Neural cell (in vitro differentiated cells): ENCODE data around the gene RNPEPL1. TPM values are rescaled to one million over a fixed set of nuclear protein-coding genes. Genes with fewer than 3 reads are reported as not detected.

ENCODE experiments used
- H2AFZ ChIP-seq: fragments of 200-600, 300-800 bp; sonication (generic), shearing (Covaris generic); 2 replicates; pipeline ENCODE4 v1.6.0; 2014; ENCODE audit warnings: low read depth, mild to moderate bottlenecking, antibody characterized with exemption, low read length, moderate library complexity
- H3F3A ChIP-seq: fragments of 200-600 bp; shearing (Covaris generic); 2 replicates; pipeline ENCODE4 v1.6.1; 2016; ENCODE audit warnings: mild to moderate bottlenecking, moderate library complexity, mixed read lengths, antibody characterized with exemption, low read length; ENCODE audit not compliant: insufficient read depth, poor library complexity, severe bottlenecking
- H3K27ac ChIP-seq: fragments of 200-600, 300-800 bp; sonication (generic), shearing (Covaris generic); 2 replicates; pipeline ENCODE4 v1.5.1; 2014; ENCODE audit warnings: mild to moderate bottlenecking, low read length, moderate library complexity
- H3K27me3 ChIP-seq: fragments of 300-800, 200-600 bp; sonication (generic), shearing (Covaris generic); 2 replicates; pipeline ENCODE4 v1.6.0; 2014; ENCODE audit warnings: mild to moderate bottlenecking, low read depth, low read length, moderate library complexity; ENCODE audit not compliant: insufficient read depth
- H3K36me3 ChIP-seq: fragments of 300-800, 200-600 bp; sonication (generic), shearing (Covaris generic); 2 replicates; pipeline ENCODE4 v1.5.1; 2014; ENCODE audit warnings: mild to moderate bottlenecking, antibody characterized with exemption, low read length, moderate library complexity; ENCODE audit not compliant: insufficient read depth
- H3K4me2 ChIP-seq: fragments of 300-800, 200-600 bp; sonication (generic), shearing (Covaris generic); 2 replicates; pipeline ENCODE4 v1.6.0; 2014; ENCODE audit warnings: mild to moderate bottlenecking, low read length
- H3K4me3 ChIP-seq: fragments of 300-800, 200-600 bp; sonication (generic), shearing (Covaris generic); 2 replicates; pipeline ENCODE4 v1.5.1; 2014; ENCODE audit warnings: mild to moderate bottlenecking, low read length, moderate library complexity
- H3K79me2 ChIP-seq: fragments of 200-600 bp; shearing (Covaris generic); replicated peaks from 2 replicates; pipeline ENCODE4 v1.6.0; 2014; ENCODE audit warnings: mild to moderate bottlenecking, low read length, moderate library complexity; ENCODE audit not compliant: insufficient read depth
- H3K9ac ChIP-seq: fragments of 300-800, 200-600 bp; sonication (generic), shearing (Covaris generic); 2 replicates; pipeline ENCODE4 v1.6.1; 2016; ENCODE audit warnings: mild to moderate bottlenecking, low read length, mixed read lengths
- H3K9me2 ChIP-seq: fragments of 200-600 bp; shearing (Covaris generic); 2 replicates; pipeline ENCODE4 v1.6.1; 2016; ENCODE audit warnings: mild to moderate bottlenecking, low read length, mixed read lengths; ENCODE audit not compliant: insufficient read depth
- H3K9me3 ChIP-seq: fragments of 200-600, 300-800 bp; sonication (generic), shearing (Covaris generic); 2 replicates; pipeline ENCODE4 v1.6.1; 2016; ENCODE audit warnings: mild to moderate bottlenecking, mixed run types, low read length, moderate library complexity, mixed read lengths
- H4K20me1 ChIP-seq: fragments of 200-600 bp; shearing (Covaris generic); 2 replicates; pipeline ENCODE4 v1.6.1; 2016; ENCODE audit warnings: mild to moderate bottlenecking, mixed run types; ENCODE audit not compliant: insufficient read depth
- EP300 ChIP-seq: fragments of 450-650 bp; conservative IDR thresholded peaks from 2 replicates; pipeline ENCODE4 v1.6.1; 2014; ENCODE audit warnings: antibody characterized with exemption, mild to moderate bottlenecking, moderate library complexity; ENCODE audit not compliant: poor library complexity, severe bottlenecking
- EZH2 ChIP-seq: fragments of 200-600, 300-800 bp; shearing (Covaris generic), sonication (generic); IDR thresholded peaks from 2 replicates; pipeline ENCODE4 v1.6.1; 2014; ENCODE audit warnings: antibody characterized with exemption, low read length, borderline replicate concordance, mild to moderate bottlenecking; ENCODE audit not compliant: insufficient read depth, poor library complexity, severe bottlenecking
- MXI1 ChIP-seq: fragments of 450-650 bp; conservative IDR thresholded peaks from 2 replicates; pipeline ENCODE4 v1.6.1; 2014; ENCODE audit warnings: antibody characterized with exemption, mild to moderate bottlenecking; ENCODE audit not compliant: poor library complexity, severe bottlenecking
- POLR2AphosphoS5 ChIP-seq: IDR thresholded peaks from 2 replicates; pipeline ENCODE4 v1.6.1; 2012
- RAD21 ChIP-seq: fragments of 450-650 bp; conservative IDR thresholded peaks from 2 replicates; pipeline ENCODE4 v1.6.1; 2014; ENCODE audit warnings: antibody characterized with exemption, mild to moderate bottlenecking, moderate library complexity
- SMC3 ChIP-seq: fragments of 450-650 bp; conservative IDR thresholded peaks from 2 replicates; pipeline ENCODE4 v1.6.1; 2014; ENCODE audit warnings: antibody characterized with exemption, mild to moderate bottlenecking, moderate library complexity; ENCODE audit not compliant: poor library complexity
- TAF1 ChIP-seq: IDR thresholded peaks from 2 replicates; pipeline ENCODE4 v1.6.1; 2012; ENCODE audit warnings: low read depth
- polyA plus RNA-seq: library from polyadenylated mRNA; depleted of rRNA; stranded (reverse); fragments of >200 nt; gene quantifications from 2 replicates; pipeline ENCODE4 v1.2.3, GENCODE V29; 2014
- TF ChIP-seq, protein P1 (sequence below): fragments of 450-650 bp; IDR thresholded peaks from 2 replicates; pipeline ENCODE4 v1.5.1; 2014; ENCODE audit warnings: antibody characterized with exemption, mild to moderate bottlenecking, moderate library complexity; ENCODE audit not compliant: poor library complexity, severe bottlenecking
- TF ChIP-seq, protein P2 (sequence below): IDR thresholded peaks from 2 replicates; pipeline ENCODE4 v1.6.1; 2012; ENCODE audit warnings: borderline replicate concordance

RNPEPL1 gene
- polyA plus RNA-seq, 1 donor from 2014 or later: 16.1 TPM

- TF ChIP-seq, protein P1, sequence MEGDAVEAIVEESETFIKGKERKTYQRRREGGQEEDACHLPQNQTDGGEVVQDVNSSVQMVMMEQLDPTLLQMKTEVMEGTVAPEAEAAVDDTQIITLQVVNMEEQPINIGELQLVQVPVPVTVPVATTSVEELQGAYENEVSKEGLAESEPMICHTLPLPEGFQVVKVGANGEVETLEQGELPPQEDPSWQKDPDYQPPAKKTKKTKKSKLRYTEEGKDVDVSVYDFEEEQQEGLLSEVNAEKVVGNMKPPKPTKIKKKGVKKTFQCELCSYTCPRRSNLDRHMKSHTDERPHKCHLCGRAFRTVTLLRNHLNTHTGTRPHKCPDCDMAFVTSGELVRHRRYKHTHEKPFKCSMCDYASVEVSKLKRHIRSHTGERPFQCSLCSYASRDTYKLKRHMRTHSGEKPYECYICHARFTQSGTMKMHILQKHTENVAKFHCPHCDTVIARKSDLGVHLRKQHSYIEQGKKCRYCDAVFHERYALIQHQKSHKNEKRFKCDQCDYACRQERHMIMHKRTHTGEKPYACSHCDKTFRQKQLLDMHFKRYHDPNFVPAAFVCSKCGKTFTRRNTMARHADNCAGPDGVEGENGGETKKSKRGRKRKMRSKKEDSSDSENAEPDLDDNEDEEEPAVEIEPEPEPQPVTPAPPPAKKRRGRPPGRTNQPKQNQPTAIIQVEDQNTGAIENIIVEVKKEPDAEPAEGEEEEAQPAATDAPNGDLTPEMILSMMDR: no peak
- TF ChIP-seq EP300: no peak
- no peak for TF ChIP-seq EZH2
- no peak for TF ChIP-seq TAF1
- no peak for TF ChIP-seq MXI1
- TF ChIP-seq, protein P2, sequence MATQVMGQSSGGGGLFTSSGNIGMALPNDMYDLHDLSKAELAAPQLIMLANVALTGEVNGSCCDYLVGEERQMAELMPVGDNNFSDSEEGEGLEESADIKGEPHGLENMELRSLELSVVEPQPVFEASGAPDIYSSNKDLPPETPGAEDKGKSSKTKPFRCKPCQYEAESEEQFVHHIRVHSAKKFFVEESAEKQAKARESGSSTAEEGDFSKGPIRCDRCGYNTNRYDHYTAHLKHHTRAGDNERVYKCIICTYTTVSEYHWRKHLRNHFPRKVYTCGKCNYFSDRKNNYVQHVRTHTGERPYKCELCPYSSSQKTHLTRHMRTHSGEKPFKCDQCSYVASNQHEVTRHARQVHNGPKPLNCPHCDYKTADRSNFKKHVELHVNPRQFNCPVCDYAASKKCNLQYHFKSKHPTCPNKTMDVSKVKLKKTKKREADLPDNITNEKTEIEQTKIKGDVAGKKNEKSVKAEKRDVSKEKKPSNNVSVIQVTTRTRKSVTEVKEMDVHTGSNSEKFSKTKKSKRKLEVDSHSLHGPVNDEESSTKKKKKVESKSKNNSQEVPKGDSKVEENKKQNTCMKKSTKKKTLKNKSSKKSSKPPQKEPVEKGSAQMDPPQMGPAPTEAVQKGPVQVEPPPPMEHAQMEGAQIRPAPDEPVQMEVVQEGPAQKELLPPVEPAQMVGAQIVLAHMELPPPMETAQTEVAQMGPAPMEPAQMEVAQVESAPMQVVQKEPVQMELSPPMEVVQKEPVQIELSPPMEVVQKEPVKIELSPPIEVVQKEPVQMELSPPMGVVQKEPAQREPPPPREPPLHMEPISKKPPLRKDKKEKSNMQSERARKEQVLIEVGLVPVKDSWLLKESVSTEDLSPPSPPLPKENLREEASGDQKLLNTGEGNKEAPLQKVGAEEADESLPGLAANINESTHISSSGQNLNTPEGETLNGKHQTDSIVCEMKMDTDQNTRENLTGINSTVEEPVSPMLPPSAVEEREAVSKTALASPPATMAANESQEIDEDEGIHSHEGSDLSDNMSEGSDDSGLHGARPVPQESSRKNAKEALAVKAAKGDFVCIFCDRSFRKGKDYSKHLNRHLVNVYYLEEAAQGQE: no peak
- no peak for TF ChIP-seq SMC3
- no peak for TF ChIP-seq RAD21
- TF ChIP-seq POLR2AphosphoS5: no peak
- Histone ChIP-seq H3K4me3 (no peak overlapping the region), H3K27ac (no peak overlapping the region), H3F3A (peaks cover 2% of the 10 kb centered on the region), H3K4me2 (no peak overlapping the region), H3K36me3 (no peaks in the 10 kb centered on the region), H4K20me1 (no peaks in the 10 kb centered on the region), H3K9ac (no peak overlapping the region), H3K9me3 (no peaks in the 10 kb centered on the region), H3K9me2 (no peaks in the 10 kb centered on the region), H3K79me2 (peaks cover 6% of the 10 kb centered on the region), H2AFZ (no peak overlapping the region), H3K27me3 (no peaks in the 10 kb centered on the region)
These were observed 4.1 kb downstream of the RNPEPL1 start for GRCh38 chr2:240572141-240573031.

- Histone ChIP-seq H3K9me2 (no peaks in the 10 kb centered on the region), H3K9ac (no peak overlapping the region), H3K79me2 (peaks cover 6% of the 10 kb centered on the region), H2AFZ (no peak overlapping the region), H3K36me3 (no peaks in the 10 kb centered on the region), H3K27ac (no peak overlapping the region), H3K27me3 (no peaks in the 10 kb centered on the region), H4K20me1 (no peaks in the 10 kb centered on the region), H3K4me3 (no peak overlapping the region), H3K9me3 (no peaks in the 10 kb centered on the region), H3K4me2 (no peak overlapping the region), H3F3A (no peaks in the 10 kb centered on the region)
- TF ChIP-seq, protein P2: no peak
- TF ChIP-seq MXI1 (no peak), POLR2AphosphoS5 (no peak)
These were observed 4.8 kb downstream of the RNPEPL1 start for GRCh38 chr2:240573071-240573515.
